H9 (cell line): Measurements from ENCODE around the gene ZNRF2. TPM values are rescaled to one million over a fixed set of nuclear protein-coding genes. Genes with fewer than 3 reads are reported as not detected.

Experiments
- DNase-seq: peaks from one replicate; pipeline ENCODE4 v3.0.0-alpha.2; 2017
- H2AFZ ChIP-seq: one replicate; pipeline ENCODE4 v1.6.1; 2013; ENCODE audit warnings: mild to moderate bottlenecking, low read length, control low read depth, moderate library complexity
- H2AK5ac ChIP-seq: 2 replicates; pipeline ENCODE4 v1.6.1; 2013; ENCODE audit warnings: low read length, control low read depth, mixed read lengths; ENCODE audit not compliant: insufficient read length
- H2BK120ac ChIP-seq: one replicate; pipeline ENCODE4 v1.6.1; 2013; ENCODE audit warnings: low read depth, mild to moderate bottlenecking, low read length, control low read depth, inconsistent platforms; ENCODE audit not compliant: poor library complexity, severe bottlenecking
- H2BK12ac ChIP-seq: 2 replicates; pipeline ENCODE4 v1.6.1; 2013; ENCODE audit warnings: low read length, control low read depth, mixed read lengths, low read depth; ENCODE audit not compliant: insufficient read length
- H2BK15ac ChIP-seq: 2 replicates; pipeline ENCODE4 v1.6.1; 2013; ENCODE audit warnings: low read depth, low read length, control low read depth
- H2BK20ac ChIP-seq: one replicate; pipeline ENCODE4 v1.6.1; 2013; ENCODE audit warnings: low read depth, mild to moderate bottlenecking, low read length, control low read depth, inconsistent platforms; ENCODE audit not compliant: poor library complexity, severe bottlenecking
- H2BK5ac ChIP-seq: 2 replicates; pipeline ENCODE4 v1.6.1; 2013; ENCODE audit warnings: low read length, control low read depth, mixed read lengths; ENCODE audit not compliant: insufficient read length
- H3K14ac ChIP-seq: 2 replicates; pipeline ENCODE4 v1.6.1; 2013; ENCODE audit warnings: low read length, control low read depth; ENCODE audit not compliant: insufficient read depth
- H3K18ac ChIP-seq: 2 replicates; pipeline ENCODE4 v1.6.1; 2013; ENCODE audit warnings: low read depth, mild to moderate bottlenecking, mixed read lengths, low read length, control low read depth; ENCODE audit not compliant: insufficient read length
- H3K23ac ChIP-seq: 2 replicates; pipeline ENCODE4 v1.6.1; 2013; ENCODE audit warnings: low read length, control low read depth, mixed read lengths, low read depth; ENCODE audit not compliant: insufficient read length
- H3K23me2 ChIP-seq: 2 replicates; pipeline ENCODE4 v1.6.1; 2013; ENCODE audit warnings: low read depth, mild to moderate bottlenecking, mixed read lengths, low read length, control low read depth; ENCODE audit not compliant: insufficient read length, poor library complexity, severe bottlenecking
- H3K27ac ChIP-seq: 2 replicates; pipeline ENCODE4 v1.5.1; 2013; ENCODE audit warnings: low read length, control low read depth, mixed read lengths, low read depth; ENCODE audit not compliant: insufficient read length
- H3K27me3 ChIP-seq: 2 replicates; pipeline ENCODE4 v1.6.1; 2013; ENCODE audit warnings: low read length, control low read depth, inconsistent platforms; ENCODE audit not compliant: insufficient read depth
- H3K4ac ChIP-seq: 2 replicates; pipeline ENCODE4 v1.6.1; 2013; ENCODE audit warnings: low read depth, mild to moderate bottlenecking, control low read depth, inconsistent platforms, low read length, moderate library complexity
- H3K4me1 ChIP-seq: 2 replicates; pipeline ENCODE4 v1.6.1; 2013; ENCODE audit warnings: low read length, control low read depth, inconsistent platforms; ENCODE audit not compliant: insufficient read depth
- H3K4me2 ChIP-seq: 2 replicates; pipeline ENCODE4 v1.6.1; 2013; ENCODE audit warnings: low read length, control low read depth, mixed read lengths; ENCODE audit not compliant: insufficient read length, insufficient read depth
- H3K56ac ChIP-seq: 2 replicates; pipeline ENCODE4 v1.6.1; 2013; ENCODE audit warnings: low read depth, mild to moderate bottlenecking, mixed read lengths, low read length, control low read depth; ENCODE audit not compliant: insufficient read length
- H3K79me1 ChIP-seq: 2 replicates; pipeline ENCODE4 v1.6.1; 2013; ENCODE audit warnings: low read depth, mild to moderate bottlenecking, moderate library complexity, low read length, control low read depth, inconsistent platforms; ENCODE audit not compliant: insufficient read depth, poor library complexity, severe bottlenecking
- H3K79me2 ChIP-seq: 2 replicates; pipeline ENCODE4 v1.6.1; 2013; ENCODE audit warnings: low read length, control low read depth, inconsistent platforms; ENCODE audit not compliant: insufficient read depth
- H3K9ac ChIP-seq: 2 replicates; pipeline ENCODE4 v1.6.1; 2013; ENCODE audit warnings: low read length, control low read depth, mixed read lengths; ENCODE audit not compliant: insufficient read length; ENCODE audit errors: extremely low read depth
- H3K9me3 ChIP-seq: one replicate; pipeline ENCODE4 v1.6.1; 2013; ENCODE audit warnings: low read depth, low read length, inconsistent platforms; ENCODE audit not compliant: control insufficient read depth
- H3T11ph ChIP-seq: one replicate; pipeline ENCODE4 v1.6.1; 2013; ENCODE audit warnings: mild to moderate bottlenecking, low read length, control low read depth, inconsistent platforms
- H4K20me1 ChIP-seq: one replicate; pipeline ENCODE4 v1.6.1; 2013; ENCODE audit not compliant: control insufficient read depth, insufficient read length, insufficient read depth
- H4K5ac ChIP-seq: 2 replicates; pipeline ENCODE4 v1.6.1; 2013; ENCODE audit warnings: low read depth, mild to moderate bottlenecking, mixed read lengths, low read length, control low read depth; ENCODE audit not compliant: insufficient read length
- H4K8ac ChIP-seq: replicated peaks from 2 replicates; pipeline ENCODE4 v1.6.1; 2013; ENCODE audit warnings: low read length, control low read depth, mixed read lengths, low read depth; ENCODE audit not compliant: insufficient read length
- H4K91ac ChIP-seq: 2 replicates; pipeline ENCODE4 v1.6.1; 2013; ENCODE audit warnings: low read depth, mild to moderate bottlenecking, moderate library complexity, mixed read lengths, low read length, control low read depth; ENCODE audit not compliant: insufficient read length
- H3K27ac Mint-ChIP-seq, 3 experiments: 2 replicates in 2 of 3; 3 replicates in 1 of 3; pipeline ENCODE4 v1.8.0; 2020 to 2021; ENCODE audit warnings: mixed read lengths in 3 of 3, mild to moderate bottlenecking in 1 of 3, moderate library complexity in 1 of 3
- H3K27me3 Mint-ChIP-seq: 2 replicates; pipeline ENCODE4 v1.8.0; 2021; ENCODE audit warnings: low read depth, mild to moderate bottlenecking, moderate library complexity, mixed read lengths
- H3K36me3 Mint-ChIP-seq, 3 experiments: 2 replicates in 2 of 3; 3 replicates in 1 of 3; pipeline ENCODE4 v1.8.0; 2020 to 2021; ENCODE audit warnings: low read depth in 3 of 3, mixed read lengths in 3 of 3; ENCODE audit not compliant: insufficient read depth in 1 of 3
- H3K4me1 Mint-ChIP-seq, 2 experiments: 2 replicates each; pipeline ENCODE4 v1.8.0; 2020; ENCODE audit warnings: mixed read lengths in 2 of 2
- H3K4me3 Mint-ChIP-seq, 2 experiments: 2 replicates in 1 of 2; 3 replicates in 1 of 2; pipeline ENCODE4 v1.8.0; 2020 to 2021; ENCODE audit warnings: mild to moderate bottlenecking in 2 of 2, mixed read lengths in 2 of 2, moderate library complexity in 1 of 2
- H3K9me3 Mint-ChIP-seq, 2 experiments: 2 replicates in 1 of 2; 3 replicates in 1 of 2; pipeline ENCODE4 v1.8.0; 2020; ENCODE audit warnings: mild to moderate bottlenecking in 2 of 2, mixed read lengths in 2 of 2, moderate library complexity in 1 of 2
- CTCF ChIP-seq: fragments of 200-600 bp; sonication (generic); conservative IDR thresholded peaks from 3 replicates; pipeline ENCODE4 v1.8.0; 2021; ENCODE audit warnings: antibody characterized with exemption, mild to moderate bottlenecking
- WGBS: extraction: QIAGEN DNeasy Blood & Tissue Kit; methylation state at CpG from one replicate; pipeline ENCODE4 v1.1.7; 2013; ENCODE audit warnings: missing lambda C conversion rate, low lambda C conversion rate, mixed read lengths; ENCODE audit not compliant: insufficient read length; ENCODE audit errors: extremely low coverage; 5-methylcytosine and 5-hydroxymethylcytosine counted together
- total RNA-seq: library from RNA; stranded (reverse); gene quantifications from 2 replicates; pipeline ENCODE4 v1.2.1, GENCODE V29; 2021

ZNRF2 gene
- total RNA-seq, 1 experiment from 2014 or later = 16.5 TPM

DNA sequence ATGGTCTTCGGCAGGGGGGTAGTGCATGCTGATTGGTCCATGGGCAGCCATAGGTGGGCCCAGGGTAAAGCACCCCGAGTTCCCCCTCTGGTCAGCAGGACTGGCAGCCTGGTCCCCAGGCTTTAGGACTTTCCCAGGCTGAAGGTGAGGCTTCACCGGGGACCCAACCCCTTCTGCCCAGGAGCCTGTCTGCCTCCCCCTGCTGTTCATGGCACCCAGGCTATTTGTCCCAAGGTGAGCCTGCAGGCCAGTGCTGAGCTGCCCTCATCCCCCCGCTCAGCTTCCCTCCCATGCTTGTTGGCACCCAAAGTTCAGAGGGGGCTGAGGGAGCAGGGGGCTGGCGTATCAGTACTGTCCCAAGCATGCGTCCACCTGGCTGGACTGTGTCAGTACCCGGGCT is 38.5 kb upstream of the ZNRF2 start:
- no peak for DNase-seq
- Histone ChIP-seq H2AFZ (no peak overlapping the region), H4K91ac (no peak overlapping the region), H3K9ac (no peak overlapping the region), H3K14ac (no peak overlapping the region; the same call in 1 of the 2 replicates), H2BK120ac (no peak overlapping the region), H2BK15ac (no peak overlapping the region), H2BK12ac (no peak overlapping the region), H3T11ph (no peak overlapping the region), H3K9me3 (no peaks in the 10 kb centered on the region), H3K56ac (no peak overlapping the region), H2AK5ac (no peak overlapping the region), H3K27ac (no peak overlapping the region), H4K8ac (no peak overlapping the region), H3K27me3 (no peaks in the 10 kb centered on the region), H3K23ac (no peak overlapping the region), H4K20me1 (no peaks in the 10 kb centered on the region), H3K79me2 (no peaks in the 10 kb centered on the region), H4K5ac (no peak overlapping the region), H2BK20ac (no peak overlapping the region), H3K18ac (no peak overlapping the region), H3K23me2 (no peaks in the 10 kb centered on the region), H3K4ac (no peak overlapping the region), H2BK5ac (no peak overlapping the region), H3K79me1 (no peaks in the 10 kb centered on the region), H3K4me2 (no peak overlapping the region), H3K4me1 (peaks cover 6% of the 10 kb centered on the region; the same call in 1 of the 2 replicates)
- peak overlapping the region in 1 of 3 experiments; percentile 31; a peak in 1 of 7 replicates for H3K27ac Mint-ChIP-seq
- H3K4me1 Mint-ChIP-seq = peaks cover 14 to 16% of the 10 kb centered on the region in 2 experiments
- no peaks in the 10 kb centered on the region for H3K36me3 Mint-ChIP-seq
- H3K4me3 Mint-ChIP-seq = no peak overlapping the region
- no peaks in the 10 kb centered on the region for H3K9me3 Mint-ChIP-seq
- H3K27me3 Mint-ChIP-seq = peaks cover 3% of the 10 kb centered on the region; the same call in 1 of the 2 replicates
- WGBS = no CpG with 5 or more reads among the region's 7 CpGs
- no peak for TF ChIP-seq CTCF
